HG03565 (cell line): ENCODE results near the gene PTAR1.
"Not testable (repeated sequence)": the region's sequence is repeated elsewhere in the genome, so short reads cannot be mapped to it uniquely, and the experiment has no call there.

Experiments
- ATAC-seq: cut with Tn5 transposase; IDR thresholded peaks from one replicate; pipeline ENCODE4 v1.9.1; 2021; ENCODE audit warnings: mild to moderate bottlenecking, moderate library complexity; ENCODE audit not compliant: unreplicated experiment

PTAR1 gene

GRCh38 chr9:69759421-69760277 is at the start of gene PTAR1:
Gene PTAR1, minus strand, starts transcription at chr9:69760011. Its CDS starts 73 bp downstream, at chr9:69759938.
- peak; percentile 87 for ATAC-seq

GRCh38 chr9:69809304-69809863 is 49.6 kb upstream of the PTAR1 start:
- ATAC-seq: no peak

- ATAC-seq: no peak
Observed at GRCh38 chr9:69806627-69807026, 46.8 kb upstream of the PTAR1 start.

- no peak for ATAC-seq
Observed at GRCh38 chr9:69805962-69806515, 46.2 kb upstream of the PTAR1 start.

- no peak for ATAC-seq
Observed at GRCh38 chr9:69801989-69802388, 42.2 kb upstream of the PTAR1 start.

GRCh38 chr9:69800027-69800426 is 40.2 kb upstream of the PTAR1 start:
- not testable (repeated sequence) for ATAC-seq

GRCh38 chr9:69799521-69799920 is 39.7 kb upstream of the PTAR1 start:
- not testable (repeated sequence) for ATAC-seq

GRCh38 chr9:69798744-69799143 is 38.9 kb upstream of the PTAR1 start:
- ATAC-seq: no peak

- no peak for ATAC-seq
Observed at GRCh38 chr9:69797675-69798074, 37.9 kb upstream of the PTAR1 start.

- no peak for ATAC-seq
Observed at GRCh38 chr9:69794356-69794755, 34.5 kb upstream of the PTAR1 start.

GRCh38 chr9:69785757-69786156 is 25.9 kb upstream of the PTAR1 start:
- ATAC-seq: no peak

GRCh38 chr9:69773258-69773657 is 13.4 kb upstream of the PTAR1 start:
- ATAC-seq: no peak

GRCh38 chr9:69771775-69772418 is 12.1 kb upstream of the PTAR1 start:
- ATAC-seq: no peak

- no peak for ATAC-seq
Observed at GRCh38 chr9:69768716-69769115, 8.9 kb upstream of the PTAR1 start.

- no peak for ATAC-seq
Observed at GRCh38 chr9:69768101-69768500, 8.3 kb upstream of the PTAR1 start.

GRCh38 chr9:69763862-69764261 is 4.1 kb upstream of the PTAR1 start:
- ATAC-seq: not testable (repeated sequence)

GRCh38 chr9:69762527-69762926 is 2.7 kb upstream of the PTAR1 start:
- ATAC-seq: no peak

- no peak for ATAC-seq
Observed at GRCh38 chr9:69760278-69760610, 433 bp upstream of the PTAR1 start.

GRCh38 chr9:69759021-69759420 is 790 bp downstream of the PTAR1 start:
- no peak for ATAC-seq

- no peak for ATAC-seq
Observed at GRCh38 chr9:69757996-69758675, 1.7 kb downstream of the PTAR1 start.

- ATAC-seq: no peak
Observed at GRCh38 chr9:69755205-69755604, 4.6 kb downstream of the PTAR1 start.
